ENCODE data around the gene RNF213.
A peak's percentile ranks its signal among the peaks of the same experiment; 100 is the strongest.

RNF213 gene

DNA sequence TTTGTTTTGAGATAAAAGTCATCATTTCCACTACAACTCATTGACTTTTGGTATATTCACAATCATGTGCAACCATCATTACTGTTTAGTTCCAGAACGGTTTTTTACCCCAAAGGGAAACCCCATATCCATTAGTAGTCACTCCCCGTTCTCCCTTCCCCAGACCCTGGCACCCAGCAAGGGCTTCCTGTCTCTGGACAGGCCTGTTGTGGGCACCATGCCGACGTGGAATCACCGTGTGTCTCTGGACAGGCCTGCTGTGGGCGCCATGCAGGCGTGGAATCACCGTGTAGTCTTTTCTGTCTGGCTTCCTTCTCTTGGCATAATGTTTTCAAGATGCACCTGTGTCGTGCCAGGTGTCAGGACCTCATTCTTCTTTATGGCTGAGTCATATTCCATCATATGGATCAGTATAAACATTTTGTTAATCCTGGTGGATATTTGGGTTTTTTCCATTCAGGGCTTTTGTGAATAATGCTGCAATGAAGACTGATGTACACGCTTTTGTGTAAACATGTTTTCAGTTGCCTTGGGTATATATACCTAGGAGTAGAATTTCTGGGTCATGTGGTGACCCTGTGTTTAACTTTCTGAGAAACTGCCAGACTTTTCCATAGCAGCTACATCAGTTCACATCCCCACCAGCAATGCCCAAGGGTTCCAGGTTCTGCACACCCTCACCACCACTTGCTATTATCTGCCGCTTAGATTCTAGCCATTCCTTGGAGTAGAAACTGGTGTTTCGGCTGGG is 173.4 kb downstream of the RNF213 start:
- no peak for DNase-seq (ENCODE audit: low spot score)

GRCh38 chr17:80437532-80437931 is 176.9 kb downstream of the RNF213 start:
- no peak for DNase-seq (ENCODE audit: low spot score)

DNA sequence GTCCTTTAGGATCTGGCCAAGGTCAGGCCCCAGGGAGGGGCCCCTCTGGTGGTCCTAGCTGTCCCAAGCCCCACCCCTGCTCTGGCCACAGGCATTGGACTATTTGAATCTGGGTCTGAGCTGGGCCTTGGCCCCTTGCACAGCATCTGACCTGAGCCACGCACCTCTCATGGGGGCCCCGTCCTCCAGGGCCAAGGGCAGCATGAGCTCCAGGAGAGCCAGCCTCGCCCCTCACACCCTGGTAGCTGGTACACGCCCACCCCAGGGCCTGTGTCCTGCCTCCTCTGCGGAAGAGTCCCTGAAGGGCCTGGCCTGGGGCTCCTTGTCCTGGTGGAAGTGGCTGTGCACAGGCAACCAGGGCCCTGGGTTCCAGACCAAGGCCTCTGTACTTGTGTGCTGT is 178.2 kb downstream of the RNF213 start:
- DNase-seq (ENCODE audit: low spot score) = no peak

DNA sequence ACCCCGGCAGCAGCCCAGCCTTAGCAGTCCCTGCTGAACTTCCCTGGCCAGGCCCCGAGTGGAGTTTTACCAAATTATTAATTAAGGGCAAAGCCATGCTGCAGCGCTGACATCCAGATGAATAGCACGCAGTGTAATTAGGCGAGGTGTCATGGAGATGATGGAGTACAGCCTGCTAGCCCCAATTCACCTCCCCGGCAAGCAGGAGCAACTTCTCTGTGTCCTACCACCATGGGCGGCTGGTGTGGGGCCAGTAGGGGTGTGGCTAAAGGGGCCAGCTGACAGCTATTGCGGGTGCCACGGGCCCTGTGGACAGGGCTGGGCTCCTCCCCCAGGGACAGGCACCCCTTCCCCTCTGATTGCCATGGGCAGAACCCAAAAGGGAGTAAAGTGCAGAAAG is 178.8 kb downstream of the RNF213 start:
- no peak for DNase-seq (ENCODE audit: low spot score)

DNA sequence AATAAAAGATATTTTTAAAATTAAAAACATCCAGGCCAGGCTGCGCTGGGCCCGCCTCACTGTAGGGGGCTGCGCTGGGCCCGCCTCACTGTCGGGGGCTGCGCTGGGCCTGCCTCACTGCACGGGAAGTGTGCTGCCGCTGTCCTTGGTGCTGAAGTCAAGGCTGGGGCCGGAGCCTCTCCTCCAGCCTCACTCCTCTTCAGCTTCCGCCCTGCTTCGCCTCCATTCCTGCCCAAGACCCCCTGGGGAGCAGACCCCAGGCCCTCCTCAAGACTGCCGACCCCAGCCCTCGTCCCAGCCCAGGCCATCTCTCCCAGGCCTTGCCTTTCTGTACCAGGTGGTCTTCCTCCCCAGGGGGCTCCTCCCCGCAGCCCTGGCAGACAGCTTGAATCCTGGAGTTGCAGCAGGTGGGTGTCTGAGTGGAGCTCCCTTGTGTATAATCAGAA is 180.5 kb downstream of the RNF213 start:
- DNase-seq (ENCODE audit: low spot score) = peak; percentile 67

GRCh38 chr17:80441598-80442322 is 181.1 kb downstream of the RNF213 start:
- no peak for DNase-seq (ENCODE audit: low spot score)

DNA sequence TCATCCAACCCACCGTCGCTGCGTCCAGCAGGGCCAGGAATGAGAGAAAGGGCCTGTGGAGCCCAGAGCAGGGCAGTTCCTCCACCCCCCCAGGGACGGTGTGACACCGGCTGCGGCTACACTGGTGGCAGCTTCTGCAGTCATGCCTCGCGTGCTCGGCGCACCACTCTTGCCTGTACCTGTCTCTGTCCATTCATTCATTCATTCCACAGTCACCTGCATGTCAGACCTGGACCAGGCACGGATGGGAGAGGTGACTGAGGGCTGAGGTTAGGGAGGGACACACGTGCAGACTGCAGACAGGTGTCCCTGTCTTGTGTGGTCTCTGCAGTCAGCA is 181.6 kb downstream of the RNF213 start:
- DNase-seq (ENCODE audit: low spot score) = no peak

- DNase-seq (ENCODE audit: low spot score) = no peak
These were observed 182.1 kb downstream of the RNF213 start for GRCh38 chr17:80442764-80443163.

DNA sequence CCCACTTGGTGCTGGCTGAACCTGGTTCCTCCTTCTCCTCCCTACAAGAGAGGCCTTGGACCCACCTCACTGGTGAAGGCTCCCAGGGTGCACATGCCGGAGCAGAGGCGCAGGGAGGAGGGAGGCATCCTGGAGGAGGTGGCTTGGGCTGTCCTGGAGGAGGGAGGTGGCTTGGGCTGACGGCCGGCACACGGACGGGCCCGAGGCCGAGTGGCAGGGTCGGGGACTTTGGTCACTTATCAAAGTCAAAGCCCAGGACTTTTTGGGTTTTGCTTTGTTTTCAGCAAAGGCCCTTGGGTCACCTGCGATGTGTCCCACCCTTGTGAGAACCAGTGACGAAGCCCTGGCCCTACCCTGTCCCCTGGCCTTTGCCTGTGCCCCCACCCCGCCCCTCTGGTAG is 182.8 kb downstream of the RNF213 start:
- no peak for DNase-seq (ENCODE audit: low spot score)

DNA sequence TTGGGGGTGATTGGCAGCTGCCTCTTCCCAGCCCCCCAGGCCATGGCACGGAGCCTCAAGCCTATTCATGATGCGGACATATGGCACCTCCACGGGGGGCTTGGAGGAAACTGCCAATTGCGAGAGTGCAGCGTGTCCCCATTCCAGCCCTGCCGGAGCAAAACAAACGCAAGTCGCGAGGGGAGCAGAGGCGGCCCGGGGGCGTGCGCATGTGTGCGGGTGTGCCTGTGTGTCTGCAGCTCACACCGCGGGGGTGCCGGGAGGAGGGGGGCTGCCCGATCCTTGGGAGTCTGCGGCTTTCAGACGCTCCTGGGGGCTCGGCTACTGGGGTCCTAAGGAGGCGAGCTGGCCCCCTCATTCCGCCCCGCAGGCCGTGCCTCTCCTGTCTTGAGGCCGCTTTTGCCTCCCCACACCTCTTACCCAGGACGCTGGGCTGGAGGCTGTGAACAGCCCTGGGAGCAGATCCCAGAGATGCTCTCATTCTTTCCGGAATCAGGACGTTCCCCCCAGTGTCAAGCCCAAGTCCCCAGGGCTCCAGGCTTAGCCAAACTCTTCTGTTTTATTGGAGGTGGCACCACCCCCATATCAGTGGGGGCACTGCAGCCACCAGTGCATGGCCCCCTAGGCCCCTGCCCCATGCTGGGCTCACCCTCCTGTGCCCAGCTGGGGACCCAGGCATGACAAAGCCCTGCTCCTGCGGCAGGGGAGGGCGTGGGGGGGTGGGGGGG is 183.4 kb downstream of the RNF213 start:
- DNase-seq (ENCODE audit: low spot score) = no peak

DNA sequence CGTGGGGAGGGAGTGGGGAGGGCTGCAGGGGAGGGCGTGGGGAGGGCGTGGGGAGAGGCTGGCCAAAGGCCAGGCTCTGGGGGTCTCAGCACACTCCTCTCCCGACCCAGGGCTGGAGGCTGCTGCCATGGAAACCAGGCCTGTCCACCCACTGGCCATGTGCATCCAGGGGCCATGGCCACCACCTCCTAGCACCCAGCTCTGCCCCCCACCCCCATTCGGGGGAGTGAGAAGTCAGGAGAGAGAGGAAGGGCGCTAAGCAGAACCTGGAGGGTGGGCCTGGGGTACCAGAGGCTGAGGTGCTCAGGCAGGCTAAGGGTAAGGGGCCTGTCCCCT is 184.0 kb downstream of the RNF213 start:
- DNase-seq (ENCODE audit: low spot score) = no peak

GRCh38 chr17:80445007-80445725 is 184.5 kb downstream of the RNF213 start:
- DNase-seq (ENCODE audit: low spot score) = no peak

GRCh38 chr17:80445726-80446110 is 185.1 kb downstream of the RNF213 start:
- DNase-seq (ENCODE audit: low spot score) = no peak

- no peak for DNase-seq (ENCODE audit: low spot score)
These were observed 186.2 kb downstream of the RNF213 start for GRCh38 chr17:80446645-80447405.

DNA sequence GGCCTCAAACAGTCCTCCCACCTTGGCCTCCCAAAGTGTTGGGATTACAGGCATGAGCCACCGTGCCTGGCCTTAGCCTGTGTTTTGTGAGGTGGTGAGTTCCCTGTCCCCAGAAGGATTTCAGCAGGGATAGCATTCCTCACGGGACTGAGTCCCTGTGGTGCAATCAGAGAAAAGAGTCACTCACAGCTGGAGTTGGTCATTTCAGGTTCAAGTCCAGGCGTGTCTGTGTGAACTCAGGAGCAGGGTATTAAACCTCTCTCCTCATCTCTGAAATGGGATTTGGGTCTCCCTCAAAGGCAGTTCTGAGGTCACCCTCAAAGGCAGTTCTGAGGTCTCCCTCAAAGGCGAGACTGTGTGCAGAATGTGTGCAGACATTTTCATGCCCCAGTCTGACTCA is 187.1 kb downstream of the RNF213 start:
- DNase-seq (ENCODE audit: low spot score) = no peak
